ENCODE measurements around the gene ANKRD28. TPM values are rescaled to one million over a fixed set of nuclear protein-coding genes. Genes with fewer than 3 reads are reported as not detected.
"Not testable (repeated sequence)": the region's sequence is repeated elsewhere in the genome, so short reads cannot be mapped to it uniquely, and the experiment has no call there.

ANKRD28 gene
- total RNA-seq, 4 donors from 2014 or later: 25.7 to 44.7 (median 40.9) TPM

DNA sequence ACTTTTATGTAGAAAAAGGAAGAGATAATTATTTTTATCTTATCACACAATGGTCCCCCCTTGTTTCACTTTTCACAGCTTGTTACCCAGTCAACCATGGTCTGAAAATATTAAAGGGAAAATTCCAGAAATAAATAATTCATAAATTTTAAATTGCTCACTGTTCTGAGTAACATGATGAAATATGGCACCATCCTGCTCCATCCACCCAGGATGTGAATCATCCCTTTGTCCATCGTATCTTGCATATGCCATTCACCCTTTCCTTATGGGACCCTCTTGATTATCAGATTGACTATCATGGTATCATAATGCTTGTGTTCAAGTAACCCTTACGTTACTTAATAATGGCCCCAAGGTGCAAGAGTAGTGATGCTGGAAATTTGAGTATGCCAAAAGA lies 43.7 kb downstream of the ANKRD28 start:
- TF ChIP-seq, protein P1, sequence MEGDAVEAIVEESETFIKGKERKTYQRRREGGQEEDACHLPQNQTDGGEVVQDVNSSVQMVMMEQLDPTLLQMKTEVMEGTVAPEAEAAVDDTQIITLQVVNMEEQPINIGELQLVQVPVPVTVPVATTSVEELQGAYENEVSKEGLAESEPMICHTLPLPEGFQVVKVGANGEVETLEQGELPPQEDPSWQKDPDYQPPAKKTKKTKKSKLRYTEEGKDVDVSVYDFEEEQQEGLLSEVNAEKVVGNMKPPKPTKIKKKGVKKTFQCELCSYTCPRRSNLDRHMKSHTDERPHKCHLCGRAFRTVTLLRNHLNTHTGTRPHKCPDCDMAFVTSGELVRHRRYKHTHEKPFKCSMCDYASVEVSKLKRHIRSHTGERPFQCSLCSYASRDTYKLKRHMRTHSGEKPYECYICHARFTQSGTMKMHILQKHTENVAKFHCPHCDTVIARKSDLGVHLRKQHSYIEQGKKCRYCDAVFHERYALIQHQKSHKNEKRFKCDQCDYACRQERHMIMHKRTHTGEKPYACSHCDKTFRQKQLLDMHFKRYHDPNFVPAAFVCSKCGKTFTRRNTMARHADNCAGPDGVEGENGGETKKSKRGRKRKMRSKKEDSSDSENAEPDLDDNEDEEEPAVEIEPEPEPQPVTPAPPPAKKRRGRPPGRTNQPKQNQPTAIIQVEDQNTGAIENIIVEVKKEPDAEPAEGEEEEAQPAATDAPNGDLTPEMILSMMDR (IDR thresholded peaks at IDR 0.05): no peak
- no peak for TF ChIP-seq POLR2A (IDR thresholded peaks at IDR 0.05)
- intact Hi-C loops (cut with DNase I; ENCODE audit: low total_unique reads): no loop called here
- 74 to 78% methylated on average over 2 of the region's 2 CpGs for WGBS, 2 donors
- no peak for DNase-seq (ENCODE audit: low spot score in 2 of 2)
- no peak overlapping the region for H3K4me3 ChIP-seq (ENCODE audit: low read depth, poor library complexity, severe bottlenecking)

- H3K4me3 ChIP-seq (ENCODE audit: low read depth, poor library complexity, severe bottlenecking): no peak overlapping the region
- DNase-seq (ENCODE audit: low spot score in 2 of 2): no peak
- TF ChIP-seq, protein P1 (IDR thresholded peaks at IDR 0.05): no peak
- no peak for TF ChIP-seq POLR2A (IDR thresholded peaks at IDR 0.05)
- intact Hi-C loops (cut with DNase I; ENCODE audit: low total_unique reads): no loop called here
- 67% methylated on average over 5 of the region's 5 CpGs for WGBS, 2 donors
These were observed 44.6 kb downstream of the ANKRD28 start for GRCh38 chr3:15753056-15753710.

- TF ChIP-seq, protein P1 (IDR thresholded peaks at IDR 0.05): no peak
- no peak for TF ChIP-seq POLR2A (IDR thresholded peaks at IDR 0.05)
- DNase-seq (ENCODE audit: low spot score in 2 of 2): no peak
- intact Hi-C loops (cut with DNase I; ENCODE audit: low total_unique reads): no loop called here
- 95% methylated on average over 2 of the region's 2 CpGs for WGBS, 2 donors
- no peak overlapping the region for H3K4me3 ChIP-seq (ENCODE audit: low read depth, poor library complexity, severe bottlenecking)
These were observed 46.9 kb downstream of the ANKRD28 start for GRCh38 chr3:15750879-15751278.

- no peak for TF ChIP-seq POLR2A (IDR thresholded peaks at IDR 0.05)
- TF ChIP-seq, protein P1 (IDR thresholded peaks at IDR 0.05): no peak
- H3K4me3 ChIP-seq (ENCODE audit: low read depth, poor library complexity, severe bottlenecking): no peak overlapping the region
- intact Hi-C loops (cut with DNase I; ENCODE audit: low total_unique reads): no loop called here
- no peak for DNase-seq (ENCODE audit: low spot score in 2 of 2)
- WGBS, 2 donors: 95% methylated on average over 3 of the region's 3 CpGs
These were observed 47.6 kb downstream of the ANKRD28 start for GRCh38 chr3:15750143-15750542.

DNA sequence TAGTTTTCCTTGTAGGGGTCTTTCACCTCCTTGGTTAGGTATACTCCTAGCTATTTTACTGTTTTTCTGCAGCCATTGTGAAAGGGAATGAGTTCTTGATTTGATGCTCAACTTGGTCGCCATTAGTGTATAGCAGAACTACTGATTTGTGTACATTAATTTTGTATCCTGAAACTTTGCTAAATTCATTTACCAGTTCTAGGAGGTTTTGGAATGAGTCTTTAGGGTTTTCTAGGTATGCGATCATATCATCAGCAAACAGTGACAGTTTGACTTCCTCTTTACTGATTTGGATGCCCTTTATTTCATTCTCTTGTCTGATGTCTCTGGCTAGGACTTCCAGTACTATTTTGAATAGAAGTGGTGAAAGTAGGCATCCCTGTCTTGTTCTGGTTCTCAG lies 51.9 kb downstream of the ANKRD28 start:
- H3K4me3 ChIP-seq (ENCODE audit: low read depth, poor library complexity, severe bottlenecking); DNase-seq (ENCODE audit: low spot score in 2 of 2); intact Hi-C loops (cut with DNase I; ENCODE audit: low total_unique reads): not testable (repeated sequence)
- 92 to 97% methylated on average over 2 of the region's 2 CpGs for WGBS, 2 donors

DNA sequence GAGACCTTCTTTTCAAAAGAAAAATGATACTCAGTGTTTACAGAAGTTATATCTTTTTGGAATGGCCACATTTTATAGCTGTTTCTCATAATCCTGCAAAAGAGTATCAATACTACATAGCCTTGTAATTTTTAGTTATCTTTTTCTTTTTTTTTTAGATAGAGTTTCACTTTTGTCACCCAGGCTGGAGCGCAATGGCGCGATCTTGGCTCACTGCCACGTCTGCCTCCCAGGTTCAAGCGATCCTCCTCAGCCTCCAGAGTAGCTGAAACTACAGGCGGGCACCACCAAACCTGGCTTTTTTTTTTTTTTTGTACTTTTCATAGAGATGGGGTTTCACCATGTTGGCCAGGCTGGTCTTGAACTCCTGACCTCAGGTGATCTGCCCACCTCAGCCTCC lies 53.6 kb downstream of the ANKRD28 start:
- DNase-seq (ENCODE audit: low spot score in 2 of 2): no peak
- intact Hi-C loops (cut with DNase I; ENCODE audit: low total_unique reads): no loop called here
- no peak for TF ChIP-seq POLR2A (IDR thresholded peaks at IDR 0.05)
- TF ChIP-seq, protein P1 (IDR thresholded peaks at IDR 0.05): no peak
- no peak overlapping the region for H3K4me3 ChIP-seq (ENCODE audit: low read depth, poor library complexity, severe bottlenecking)
- 92 to 94% methylated on average over 6 of the region's 6 CpGs for whole genome bisulfite sequencing, 2 donors
